RWPE1 (cell line): ENCODE results near the gene OTOGL.

ENCODE experiments used
- CTCF ChIA-PET: fragments of 350-600 bp; sonication (Branson Sonifier 250); formaldehyde crosslinking; extraction: SDS; loops from one replicate; lab custom pipeline; 2021; lab: Yijun Ruan, JAX
- POLR2A ChIA-PET: fragments of 400-600 bp; formaldehyde crosslinking; extraction: SDS; loops from one replicate; lab custom pipeline; 2020; ENCODE audit warnings: antibody characterized with exemption; ENCODE audit not compliant: low non-redundant PET; lab: Yijun Ruan, JAX
- DNase-seq: peaks from one replicate; pipeline ENCODE4 v3.0.0; 2012; ENCODE audit warnings: low spot score
- H3K27ac ChIP-seq: fragments of 450-650 bp; 2 replicates; pipeline ENCODE4 v1.5.1; 2017
- CTCF ChIP-seq: fragments of 450-650 bp; conservative IDR thresholded peaks from 2 replicates; pipeline ENCODE4 v1.5.1; 2017; ENCODE audit warnings: low read depth, mild to moderate bottlenecking

Gene OTOGL

GRCh38 chr12:80374615-80375014 is 275.3 kb downstream of the OTOGL start:
- CTCF ChIA-PET, result interaction anchor here (0.7 kb wide), 1 partner anchor 205 kb away, joined by 4 read pairs; no protein-coding TSS in a partner anchor
- DNase-seq, result no peak
- no peak overlapping the region for H3K27ac ChIP-seq
- POLR2A ChIA-PET, result no interaction called here
- TF ChIP-seq CTCF, result no peak

- H3K27ac ChIP-seq, result no peak overlapping the region
- ChIA-PET CTCF (interaction anchor here (0.6 kb wide), 1 partner anchor 182 kb away, joined by 3 read pairs; no protein-coding TSS in a partner anchor), POLR2A (no interaction called here)
- no peak for TF ChIP-seq CTCF
- no peak for DNase-seq
Observed at GRCh38 chr12:80377140-80377794, 277.9 kb downstream of the OTOGL start.

GRCh38 chr12:80381121-80381520 is 281.8 kb downstream of the OTOGL start:
- TF ChIP-seq CTCF, result no peak
- DNase-seq, result no peak
- ChIA-PET CTCF (no interaction called here), POLR2A (no interaction called here)
- no peak overlapping the region for H3K27ac ChIP-seq

GRCh38 chr12:80382254-80382653 is 282.9 kb downstream of the OTOGL start:
- CTCF ChIA-PET, result no interaction called here
- no peak for DNase-seq
- no peak overlapping the region for H3K27ac ChIP-seq
- no peak for TF ChIP-seq CTCF
- POLR2A ChIA-PET, result no interaction called here

- no peak for TF ChIP-seq CTCF
- ChIA-PET POLR2A (no interaction called here), CTCF (no interaction called here)
- H3K27ac ChIP-seq, result no peak overlapping the region
- DNase-seq, result no peak
Observed at GRCh38 chr12:80400571-80400991, 301.2 kb downstream of the OTOGL start.

GRCh38 chr12:80401191-80401590 is 301.9 kb downstream of the OTOGL start:
- no peak for DNase-seq
- no peak for TF ChIP-seq CTCF
- POLR2A ChIA-PET, result no interaction called here
- CTCF ChIA-PET, result no interaction called here
- H3K27ac ChIP-seq, result no peak overlapping the region
